ENCODE results near the gene COQ8B.
"Not testable (repeated sequence)": the region's sequence is repeated elsewhere in the genome, so short reads cannot be mapped to it uniquely, and the experiment has no call there.

The COQ8B gene

DNA sequence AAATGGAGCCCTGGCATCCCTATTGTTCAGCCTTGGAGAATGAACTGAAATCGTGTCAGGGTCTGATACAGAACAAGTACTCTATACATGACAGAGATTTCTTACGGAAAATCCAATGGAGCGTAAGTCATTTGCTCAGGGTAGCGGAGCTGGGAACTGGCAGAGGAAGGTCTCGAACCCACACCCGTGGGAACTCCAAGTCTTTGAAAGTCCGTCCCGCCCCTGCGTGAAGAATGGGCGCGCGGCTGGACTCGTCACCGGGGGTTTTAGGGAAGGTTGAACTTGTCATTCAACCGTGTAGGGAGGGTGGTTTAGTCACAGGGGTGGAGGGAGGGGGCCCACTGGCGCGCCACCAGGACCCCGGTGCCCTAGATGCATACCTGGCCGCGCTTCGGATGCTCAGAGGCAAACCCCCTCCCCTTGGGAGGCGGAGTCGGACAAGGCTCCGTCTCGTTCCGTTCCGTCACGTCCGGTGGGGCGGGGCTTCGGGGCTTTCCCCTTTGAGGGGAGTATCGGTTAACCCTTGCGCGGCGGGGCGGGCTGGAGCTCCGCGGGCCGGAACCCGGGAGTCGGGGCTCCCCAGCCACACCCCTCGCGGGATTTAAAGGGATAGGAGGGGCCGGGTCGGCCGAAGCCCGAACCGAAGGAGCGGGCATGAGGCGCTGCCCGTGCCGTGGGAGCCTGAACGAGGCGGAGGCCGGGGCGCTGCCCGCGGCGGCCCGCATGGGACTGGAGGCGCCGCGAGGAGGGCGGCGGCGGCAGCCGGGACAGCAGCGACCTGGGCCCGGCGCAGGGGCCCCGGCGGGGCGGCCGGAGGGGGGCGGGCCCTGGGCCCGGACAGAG is at the start of gene COQ8B, which contains the start of gene ITPKC:
Gene COQ8B, minus strand, starts transcription at position 405 of the 843 bp plus-strand sequence. CDS start 2,254 bp downstream, outside the sequence.
Gene ITPKC, plus strand, starts transcription at position 631 of the 843 bp plus-strand sequence. Its CDS starts 24 bp downstream, at position 655.
- H3K4me3 ChIP-seq (ENCODE audit: low read depth, low read length): peak within 1 kb of the TSS; percentile 71
- TF ChIP-seq, protein P1, sequence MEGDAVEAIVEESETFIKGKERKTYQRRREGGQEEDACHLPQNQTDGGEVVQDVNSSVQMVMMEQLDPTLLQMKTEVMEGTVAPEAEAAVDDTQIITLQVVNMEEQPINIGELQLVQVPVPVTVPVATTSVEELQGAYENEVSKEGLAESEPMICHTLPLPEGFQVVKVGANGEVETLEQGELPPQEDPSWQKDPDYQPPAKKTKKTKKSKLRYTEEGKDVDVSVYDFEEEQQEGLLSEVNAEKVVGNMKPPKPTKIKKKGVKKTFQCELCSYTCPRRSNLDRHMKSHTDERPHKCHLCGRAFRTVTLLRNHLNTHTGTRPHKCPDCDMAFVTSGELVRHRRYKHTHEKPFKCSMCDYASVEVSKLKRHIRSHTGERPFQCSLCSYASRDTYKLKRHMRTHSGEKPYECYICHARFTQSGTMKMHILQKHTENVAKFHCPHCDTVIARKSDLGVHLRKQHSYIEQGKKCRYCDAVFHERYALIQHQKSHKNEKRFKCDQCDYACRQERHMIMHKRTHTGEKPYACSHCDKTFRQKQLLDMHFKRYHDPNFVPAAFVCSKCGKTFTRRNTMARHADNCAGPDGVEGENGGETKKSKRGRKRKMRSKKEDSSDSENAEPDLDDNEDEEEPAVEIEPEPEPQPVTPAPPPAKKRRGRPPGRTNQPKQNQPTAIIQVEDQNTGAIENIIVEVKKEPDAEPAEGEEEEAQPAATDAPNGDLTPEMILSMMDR (IDR thresholded peaks at IDR 0.05; ENCODE audit: low read depth, low read length, missing control alignments): no peak
- in situ Hi-C loops (cut with HindIII; ENCODE audit: low sequenced_read_pairs): no loop called here
- DNase-seq (ENCODE audit: low read depth): peak; percentile 96

DNA sequence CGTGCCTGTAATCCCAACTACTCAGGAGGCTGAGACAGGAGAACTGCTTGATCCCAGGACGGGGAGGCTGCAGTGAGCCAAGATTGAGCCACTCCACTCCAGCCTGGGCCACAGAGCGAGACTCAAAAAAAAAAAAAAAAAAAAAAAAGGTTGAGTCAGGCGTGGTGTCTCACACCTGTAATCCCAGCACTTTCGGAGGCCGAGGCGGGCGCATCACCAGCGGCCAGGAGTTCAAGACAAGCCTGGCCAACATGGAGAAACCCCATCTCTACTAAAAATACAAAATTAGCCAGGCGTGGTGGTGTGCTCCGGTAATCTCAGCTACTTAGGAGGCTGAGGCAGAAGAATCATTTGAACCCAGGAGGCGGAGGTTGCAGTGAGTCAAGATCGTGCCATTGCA is 49.7 kb upstream of the COQ8B start:
- in situ Hi-C loops (cut with HindIII; ENCODE audit: low sequenced_read_pairs); DNase-seq (ENCODE audit: low read depth); H3K4me3 ChIP-seq (ENCODE audit: low read depth, low read length): not testable (repeated sequence)

DNA sequence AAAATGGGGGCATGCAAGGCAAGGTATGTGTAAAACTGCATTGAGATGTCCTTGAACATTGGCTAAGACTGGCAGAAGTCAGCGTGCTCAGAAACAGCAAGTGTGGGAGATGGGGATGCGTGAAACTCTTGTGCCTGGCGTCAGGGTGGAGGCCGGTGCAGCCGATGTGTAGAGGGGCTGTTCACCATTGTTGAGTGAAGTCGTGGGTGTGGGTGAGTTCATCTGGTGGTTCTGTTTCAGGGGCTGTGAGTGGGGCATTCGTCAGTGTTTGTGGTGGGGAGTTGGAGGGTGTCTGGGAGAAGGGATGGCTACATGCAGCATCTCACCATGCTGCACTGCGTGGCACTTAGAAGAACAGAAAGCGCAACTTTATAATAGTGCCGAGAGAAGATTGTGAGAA is 47.3 kb upstream of the COQ8B start:
- TF ChIP-seq, protein P1 (IDR thresholded peaks at IDR 0.05; ENCODE audit: low read depth, low read length, missing control alignments): no peak
- DNase-seq (ENCODE audit: low read depth): no peak
- no peak overlapping the region for H3K4me3 ChIP-seq (ENCODE audit: low read depth, low read length)
- in situ Hi-C loops (cut with HindIII; ENCODE audit: low sequenced_read_pairs): no loop called here

DNA sequence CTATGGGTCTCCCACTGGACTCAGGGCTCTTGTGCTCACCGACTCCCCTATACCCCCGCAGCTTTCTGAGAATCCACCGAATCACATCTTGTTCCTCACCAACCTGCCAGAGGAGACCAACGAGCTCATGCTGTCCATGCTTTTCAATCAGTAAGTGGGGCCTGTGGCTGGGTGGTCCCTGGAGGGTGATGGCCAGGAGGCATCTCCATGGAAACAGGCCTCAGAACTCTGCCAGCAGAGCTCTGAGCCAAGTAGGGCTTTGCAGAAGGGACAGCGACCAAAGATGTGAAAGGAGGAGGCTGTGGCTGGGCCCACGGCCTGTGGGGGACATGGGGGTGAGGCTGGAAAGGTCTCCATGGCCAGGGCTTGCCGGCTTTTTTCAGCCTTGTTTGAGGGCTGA is 46.8 kb upstream of the COQ8B start:
- no peak for DNase-seq (ENCODE audit: low read depth)
- H3K4me3 ChIP-seq (ENCODE audit: low read depth, low read length): no peak overlapping the region
- TF ChIP-seq, protein P1 (IDR thresholded peaks at IDR 0.05; ENCODE audit: low read depth, low read length, missing control alignments): no peak
- in situ Hi-C loops (cut with HindIII; ENCODE audit: low sequenced_read_pairs): no loop called here

DNA sequence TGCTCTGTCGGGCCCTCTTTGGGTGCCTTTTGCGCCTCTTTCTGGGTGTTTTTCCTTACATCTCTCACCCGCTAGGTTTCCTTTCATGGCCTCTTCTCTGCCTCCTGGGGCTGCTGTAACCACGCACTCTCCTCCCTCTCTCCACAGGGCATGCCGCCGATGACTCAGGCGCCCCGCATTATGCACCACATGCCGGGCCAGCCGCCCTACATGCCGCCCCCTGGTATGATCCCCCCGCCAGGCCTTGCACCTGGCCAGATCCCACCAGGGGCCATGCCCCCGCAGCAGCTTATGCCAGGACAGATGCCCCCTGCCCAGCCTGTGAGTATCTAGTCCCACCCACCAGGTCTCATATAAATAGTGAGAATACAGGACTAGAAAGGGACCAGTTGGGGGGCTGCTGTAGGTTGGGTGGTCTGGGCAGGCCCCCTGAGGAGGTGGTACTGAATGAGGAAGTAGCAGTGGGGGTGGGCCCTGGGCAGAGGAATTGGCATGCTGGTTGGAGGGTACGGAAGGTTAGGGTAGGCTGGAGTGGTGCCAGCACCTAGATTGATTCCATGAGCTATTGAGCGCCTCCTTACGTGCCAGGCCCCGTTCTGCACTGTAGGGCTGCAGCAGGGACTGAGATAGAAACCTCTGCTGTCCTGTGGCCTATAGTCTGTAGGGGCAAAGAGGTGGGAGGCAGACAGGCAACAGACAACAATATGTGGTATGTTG is 46.2 kb upstream of the COQ8B start:
- in situ Hi-C loops (cut with HindIII; ENCODE audit: low sequenced_read_pairs): no loop called here
- DNase-seq (ENCODE audit: low read depth): no peak

DNA sequence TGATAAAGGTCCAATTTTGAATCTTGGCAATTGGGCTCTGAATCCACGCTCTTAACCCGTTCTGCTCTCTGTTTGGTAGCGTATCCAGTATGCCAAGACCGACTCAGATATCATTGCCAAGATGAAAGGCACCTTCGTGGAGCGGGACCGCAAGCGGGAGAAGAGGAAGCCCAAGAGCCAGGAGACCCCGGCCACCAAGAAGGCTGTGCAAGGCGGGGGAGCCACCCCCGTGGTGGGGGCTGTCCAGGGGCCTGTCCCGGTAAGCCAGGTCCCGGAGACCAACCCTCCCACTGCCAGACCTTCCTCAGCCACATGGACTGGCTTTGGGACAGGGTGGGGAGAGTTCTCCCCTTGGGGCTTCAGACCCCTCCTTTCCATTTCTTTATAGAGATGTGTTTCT is 42.7 kb upstream of the COQ8B start:
- TF ChIP-seq, protein P1 (IDR thresholded peaks at IDR 0.05; ENCODE audit: low read depth, low read length, missing control alignments): no peak
- no peak for DNase-seq (ENCODE audit: low read depth)
- in situ Hi-C loops (cut with HindIII; ENCODE audit: low sequenced_read_pairs): no loop called here
- no peak overlapping the region for H3K4me3 ChIP-seq (ENCODE audit: low read depth, low read length)

More for the DNA sequence above, 46.2 kb upstream of the COQ8B start:
- TF ChIP-seq, protein P1 (IDR thresholded peaks at IDR 0.05; ENCODE audit: low read depth, low read length, missing control alignments): no peak
- H3K4me3 ChIP-seq (ENCODE audit: low read depth, low read length): no peak overlapping the region

DNA sequence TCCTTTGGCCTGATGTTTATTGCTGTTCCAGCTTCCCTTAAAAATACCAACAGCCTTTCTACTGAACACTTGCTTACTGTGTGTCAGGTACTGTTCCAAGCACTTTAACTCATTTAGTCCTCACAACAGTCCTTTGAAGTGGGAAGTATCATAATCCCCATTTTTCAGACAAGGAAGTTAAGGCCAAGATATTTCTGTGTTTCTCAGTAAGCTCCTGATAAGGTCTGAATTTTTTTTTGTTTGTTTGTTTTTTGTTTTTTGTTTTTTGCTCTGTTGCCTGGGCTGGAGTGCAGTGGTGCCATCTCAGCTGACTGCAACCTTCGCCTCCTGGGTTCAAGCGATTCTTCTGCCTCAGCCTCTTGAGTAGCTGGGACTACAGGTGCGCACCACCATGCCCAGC is 41.8 kb upstream of the COQ8B start:
- TF ChIP-seq, protein P1 (IDR thresholded peaks at IDR 0.05; ENCODE audit: low read depth, low read length, missing control alignments): no peak
- in situ Hi-C loops (cut with HindIII; ENCODE audit: low sequenced_read_pairs): no loop called here
- H3K4me3 ChIP-seq (ENCODE audit: low read depth, low read length): no peak overlapping the region
- no peak for DNase-seq (ENCODE audit: low read depth)
